Erythroblast (primary cell): ENCODE measurements around the gene HGF.

ENCODE experiments used
- DNase-seq, 2 experiments: peaks; one replicate each; lab custom pipeline; 2025; lab: John Stamatoyannopoulos, UW
- GATA1 ChIP-seq: IDR thresholded peaks from 2 replicates; pipeline ENCODE4 v1.6.1; 2011; ENCODE audit warnings: low read depth, mild to moderate bottlenecking, control low read depth, low read length, moderate library complexity
- POLR2A ChIP-seq: IDR thresholded peaks from 2 replicates; pipeline ENCODE4 v1.6.1; 2011; ENCODE audit warnings: mild to moderate bottlenecking, low read length

HGF gene

GRCh38 chr7:81691199-81691821, 78.5 kb downstream of the HGF start:
- no peak for TF ChIP-seq POLR2A
- TF ChIP-seq GATA1, result no peak
- no peak for DNase-seq

- no peak for DNase-seq
- TF ChIP-seq GATA1 (no peak), POLR2A (no peak)
Observed at GRCh38 chr7:81690688-81691087, 79.2 kb downstream of the HGF start.

- TF ChIP-seq POLR2A (no peak), GATA1 (no peak)
- no peak for DNase-seq
Observed at GRCh38 chr7:81690251-81690650, 79.6 kb downstream of the HGF start.

- TF ChIP-seq GATA1 (no peak), POLR2A (no peak)
- no peak for DNase-seq
Observed at GRCh38 chr7:81688622-81689411, 81.0 kb downstream of the HGF start.

- DNase-seq, result no peak
- TF ChIP-seq POLR2A, result no peak
- no peak for TF ChIP-seq GATA1
Observed at GRCh38 chr7:81687062-81687461, 82.8 kb downstream of the HGF start.

GRCh38 chr7:81685270-81685868, 84.5 kb downstream of the HGF start:
- DNase-seq, result peak in 1 of 2 experiments; percentile 32
- TF ChIP-seq GATA1 (no peak), POLR2A (no peak)

GRCh38 chr7:81684514-81685269, 85.2 kb downstream of the HGF start:
- TF ChIP-seq POLR2A (no peak), GATA1 (no peak)
- DNase-seq, result peak; percentile 77 to 88

GRCh38 chr7:81684033-81684432, 85.8 kb downstream of the HGF start:
- no peak for TF ChIP-seq GATA1
- no peak for TF ChIP-seq POLR2A

GRCh38 chr7:81682873-81683272, 87.0 kb downstream of the HGF start:
- no peak for DNase-seq
- TF ChIP-seq POLR2A, result no peak
- no peak for TF ChIP-seq GATA1

More at GRCh38 chr7:81684033-81684432, 85.8 kb downstream of the HGF start:
- DNase-seq, result no peak

- TF ChIP-seq GATA1, result no peak
- TF ChIP-seq POLR2A, result no peak
- no peak for DNase-seq
Observed at GRCh38 chr7:81680120-81680519, 89.7 kb downstream of the HGF start.

- no peak for DNase-seq
- TF ChIP-seq GATA1 (no peak), POLR2A (no peak)
Observed at GRCh38 chr7:81676813-81677212, 93.0 kb downstream of the HGF start.

- TF ChIP-seq POLR2A, result no peak
- TF ChIP-seq GATA1, result no peak
- no peak for DNase-seq
Observed at GRCh38 chr7:81676105-81676811, 93.6 kb downstream of the HGF start.

- TF ChIP-seq POLR2A (no peak), GATA1 (no peak)
- DNase-seq, result no peak
Observed at GRCh38 chr7:81674431-81674830, 95.4 kb downstream of the HGF start.
